Breast epithelium (tissue), 3 donors: Measurements from ENCODE around the gene TOMM7.

Experiments used
- POLR2A ChIP-seq: fragments of 450-650 bp; IDR thresholded peaks from one replicate; pipeline ENCODE4 v1.6.1; 2016; ENCODE audit warnings: antibody characterized with exemption, mild to moderate bottlenecking, moderate library complexity
- POLR2AphosphoS5 ChIP-seq, 3 donors: sonication (generic); formaldehyde crosslinking; IDR thresholded peaks; one replicate each; pipeline ENCODE4 v1.6.1; 2017; ENCODE audit warnings: antibody characterized with exemption in 3 of 3
- TF ChIP-seq, protein P1 (sequence below), 3 donors: fragments of 450-650 bp; IDR thresholded peaks; one replicate each; pipeline ENCODE4 v1.5.1; 2016 to 2017; ENCODE audit warnings: antibody characterized with exemption in 3 of 3, mild to moderate bottlenecking in 3 of 3, moderate library complexity in 3 of 3

DNA sequence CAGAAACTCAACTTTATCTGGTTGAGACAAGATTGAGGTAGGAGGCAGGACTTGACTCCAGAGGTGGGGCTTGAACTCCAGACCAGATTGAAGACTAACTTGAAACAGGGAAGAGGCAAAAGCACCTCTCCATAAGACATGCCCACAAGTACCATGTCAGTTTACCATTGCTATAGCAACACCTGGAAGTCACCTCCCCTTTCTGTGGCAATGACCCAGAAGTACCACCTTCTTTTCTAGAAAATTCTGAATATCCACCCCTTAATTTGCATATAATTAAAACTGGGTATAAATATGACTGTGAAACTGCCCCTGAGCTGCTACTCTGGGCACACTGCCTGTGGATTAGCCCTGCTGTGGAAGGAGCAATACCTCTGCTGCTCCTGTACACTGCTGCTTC is 4.9 kb upstream of the TOMM7 start:
- TF ChIP-seq, protein P1, sequence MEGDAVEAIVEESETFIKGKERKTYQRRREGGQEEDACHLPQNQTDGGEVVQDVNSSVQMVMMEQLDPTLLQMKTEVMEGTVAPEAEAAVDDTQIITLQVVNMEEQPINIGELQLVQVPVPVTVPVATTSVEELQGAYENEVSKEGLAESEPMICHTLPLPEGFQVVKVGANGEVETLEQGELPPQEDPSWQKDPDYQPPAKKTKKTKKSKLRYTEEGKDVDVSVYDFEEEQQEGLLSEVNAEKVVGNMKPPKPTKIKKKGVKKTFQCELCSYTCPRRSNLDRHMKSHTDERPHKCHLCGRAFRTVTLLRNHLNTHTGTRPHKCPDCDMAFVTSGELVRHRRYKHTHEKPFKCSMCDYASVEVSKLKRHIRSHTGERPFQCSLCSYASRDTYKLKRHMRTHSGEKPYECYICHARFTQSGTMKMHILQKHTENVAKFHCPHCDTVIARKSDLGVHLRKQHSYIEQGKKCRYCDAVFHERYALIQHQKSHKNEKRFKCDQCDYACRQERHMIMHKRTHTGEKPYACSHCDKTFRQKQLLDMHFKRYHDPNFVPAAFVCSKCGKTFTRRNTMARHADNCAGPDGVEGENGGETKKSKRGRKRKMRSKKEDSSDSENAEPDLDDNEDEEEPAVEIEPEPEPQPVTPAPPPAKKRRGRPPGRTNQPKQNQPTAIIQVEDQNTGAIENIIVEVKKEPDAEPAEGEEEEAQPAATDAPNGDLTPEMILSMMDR (IDR thresholded peaks at IDR 0.05), result no peak
- no peak for TF ChIP-seq POLR2A
- no peak for TF ChIP-seq POLR2AphosphoS5 (IDR thresholded peaks at IDR 0.05)
